Sigmoid colon (tissue), 7 donors: ENCODE results near the gene AK8. TPM values are rescaled to one million over a fixed set of nuclear protein-coding genes. Genes with fewer than 3 reads are reported as not detected.

ENCODE experiments used
- DNase-seq: peaks from one replicate; pipeline ENCODE4 v3.0.0-alpha.2; 2019
- H3K27ac ChIP-seq, 4 donors: fragments of 200-600 bp; sonication (generic); one replicate each; pipeline ENCODE4 v1.5.1; 2016 to 2019; ENCODE audit warnings: mild to moderate bottlenecking in 1 of 4
- H3K27me3 ChIP-seq, 3 donors: fragments of 200-600 bp; sonication (generic); one replicate each; pipeline ENCODE4 v1.5.1; 2019; ENCODE audit warnings: mild to moderate bottlenecking in 1 of 3
- H3K36me3 ChIP-seq, 4 donors: fragments of 200-600 bp; sonication (generic); one replicate each; pipeline ENCODE4 v1.5.1; 2016 to 2019
- H3K4me1 ChIP-seq, 4 donors: fragments of 200-600 bp; sonication (generic); one replicate each; pipeline ENCODE4 v1.5.1; 2017 to 2019
- H3K4me3 ChIP-seq, 4 donors: fragments of 200-600 bp; sonication (generic); one replicate each; pipeline ENCODE4 v1.5.1; 2017 to 2019; ENCODE audit warnings: mild to moderate bottlenecking in 2 of 4, moderate library complexity in 1 of 4
- H3K9me3 ChIP-seq, 4 donors: fragments of 200-600 bp in 3 of 4; sonication (generic) in 3 of 4; one replicate each; pipeline versions ENCODE4 v1.5.1 to v1.6.1; 2013 to 2019
- EP300 ChIP-seq, 4 donors: sonication (generic); formaldehyde crosslinking; IDR thresholded peaks; one replicate each; pipeline ENCODE4 v1.6.1; 2017; ENCODE audit warnings: antibody characterized with exemption in 4 of 4
- POLR2A ChIP-seq, 2 donors: fragments of 450-650 bp; IDR thresholded peaks; one replicate each; pipeline ENCODE4 v1.6.1; 2016; ENCODE audit warnings: antibody characterized with exemption in 2 of 2, mild to moderate bottlenecking in 2 of 2, moderate library complexity in 2 of 2
- POLR2AphosphoS5 ChIP-seq, 4 donors: sonication (generic); formaldehyde crosslinking; IDR thresholded peaks; one replicate each; pipeline ENCODE4 v1.6.1; 2017; ENCODE audit warnings: antibody characterized with exemption in 4 of 4
- WGBS, 2 donors: extraction: QIAGEN DNeasy Blood & Tissue Kit; methylation state at CpG; one replicate each; pipeline ENCODE4 v1.1.7; 2013; 5-methylcytosine and 5-hydroxymethylcytosine counted together
- intact Hi-C: fragments of 100-400 bp; cut with DNase I; formaldehyde crosslinking; loops from one replicate; pipeline ENCODE4 v1.15.1; 2023
- polyA plus RNA-seq, 3 donors: library from polyadenylated mRNA; stranded (reverse); fragments of 200-250 nt; gene quantifications; one replicate each; pipeline ENCODE4 v1.2.3, GENCODE V29; 2013
- total RNA-seq, 4 donors: library from RNA; depleted of rRNA; stranded (reverse); fragments of >200 nt; gene quantifications; one replicate each; pipeline ENCODE4 v1.1.0, GENCODE V29; 2016
- TF ChIP-seq, protein P1 (sequence below), 4 experiments: fragments of 450-650 bp in 3 of 4; fragments of 200-600 bp in 1 of 4; IDR thresholded peaks; one replicate each; pipeline ENCODE4 v1.5.1; 2016 to 2019; ENCODE audit warnings: antibody characterized with exemption in 4 of 4, mild to moderate bottlenecking in 3 of 4, moderate library complexity in 2 of 4
- donor health status: healthy with polysubstance abuse.
- donor health status: Bipolar disorder and iron deficiency.
- donor health status: healthy.

AK8 gene
- total and polyA plus RNA-seq, 7 donors: 0.25 to 1.2 (median 0.59) TPM; not detected in 3

DNA sequence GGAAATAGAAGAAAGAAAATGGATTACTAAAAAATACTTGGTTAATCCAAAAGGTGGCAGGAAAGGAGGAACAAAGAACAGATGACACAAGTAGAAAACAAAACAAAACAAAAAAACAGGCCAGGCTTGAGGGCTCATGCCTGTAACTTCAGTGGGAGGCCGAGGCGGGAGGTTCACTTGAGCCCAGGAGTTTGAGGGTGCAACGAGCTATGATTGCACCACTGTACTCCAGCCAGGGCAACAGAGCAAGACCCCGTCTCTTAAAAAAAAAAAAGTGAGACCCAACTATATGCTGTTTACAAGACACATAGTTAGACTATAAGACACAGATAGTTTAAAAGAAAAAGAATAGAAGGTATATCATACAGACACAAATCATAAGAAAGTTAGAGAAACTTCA, 59.5 kb downstream of the AK8 start:
- intact Hi-C loops: no loop called here
- no peak overlapping the region for H3K27ac ChIP-seq
- TF ChIP-seq EP300 (IDR thresholded peaks at IDR 0.05) (no peak), POLR2A (IDR thresholded peaks at IDR 0.05) (no peak), POLR2AphosphoS5 (IDR thresholded peaks at IDR 0.05) (no peak)
- TF ChIP-seq, protein P1, sequence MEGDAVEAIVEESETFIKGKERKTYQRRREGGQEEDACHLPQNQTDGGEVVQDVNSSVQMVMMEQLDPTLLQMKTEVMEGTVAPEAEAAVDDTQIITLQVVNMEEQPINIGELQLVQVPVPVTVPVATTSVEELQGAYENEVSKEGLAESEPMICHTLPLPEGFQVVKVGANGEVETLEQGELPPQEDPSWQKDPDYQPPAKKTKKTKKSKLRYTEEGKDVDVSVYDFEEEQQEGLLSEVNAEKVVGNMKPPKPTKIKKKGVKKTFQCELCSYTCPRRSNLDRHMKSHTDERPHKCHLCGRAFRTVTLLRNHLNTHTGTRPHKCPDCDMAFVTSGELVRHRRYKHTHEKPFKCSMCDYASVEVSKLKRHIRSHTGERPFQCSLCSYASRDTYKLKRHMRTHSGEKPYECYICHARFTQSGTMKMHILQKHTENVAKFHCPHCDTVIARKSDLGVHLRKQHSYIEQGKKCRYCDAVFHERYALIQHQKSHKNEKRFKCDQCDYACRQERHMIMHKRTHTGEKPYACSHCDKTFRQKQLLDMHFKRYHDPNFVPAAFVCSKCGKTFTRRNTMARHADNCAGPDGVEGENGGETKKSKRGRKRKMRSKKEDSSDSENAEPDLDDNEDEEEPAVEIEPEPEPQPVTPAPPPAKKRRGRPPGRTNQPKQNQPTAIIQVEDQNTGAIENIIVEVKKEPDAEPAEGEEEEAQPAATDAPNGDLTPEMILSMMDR (IDR thresholded peaks at IDR 0.05): no peak
- no peak overlapping the region for H3K4me3 ChIP-seq
- 79 to 95% methylated on average over 4 of the region's 4 CpGs for WGBS, 2 donors
- no peaks in the 10 kb centered on the region for H3K36me3 ChIP-seq
- H3K9me3 ChIP-seq: no peaks in the 10 kb centered on the region
- H3K27me3 ChIP-seq: no peaks in the 10 kb centered on the region
- no peaks in the 10 kb centered on the region for H3K4me1 ChIP-seq
- no peak for DNase-seq

DNA sequence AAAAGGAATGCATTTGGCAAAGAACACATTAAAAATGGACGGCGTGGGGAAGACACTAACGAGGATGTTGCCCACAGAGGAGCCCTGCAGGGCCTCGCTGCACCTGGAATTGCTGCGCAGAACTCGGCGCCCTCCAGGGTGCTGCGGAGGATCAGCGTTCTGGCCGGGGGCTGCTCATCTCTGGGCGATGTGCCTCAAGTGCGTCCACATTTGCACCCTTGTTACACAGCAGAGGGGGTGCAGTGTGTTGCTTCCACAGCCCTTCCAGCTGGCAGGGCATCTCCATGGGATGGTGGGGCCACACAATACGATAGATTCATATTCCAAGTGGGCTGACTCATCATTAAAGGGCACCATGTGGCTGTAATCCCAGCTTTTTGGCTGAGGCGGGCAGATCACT, 63.1 kb downstream of the AK8 start:
- no peaks in the 10 kb centered on the region for H3K27me3 ChIP-seq
- H3K4me1 ChIP-seq: no peaks in the 10 kb centered on the region
- H3K4me3 ChIP-seq: no peak overlapping the region
- WGBS, 2 donors: 90 to 93% methylated on average over 14 of the region's 14 CpGs
- intact Hi-C loops: no loop called here
- TF ChIP-seq EP300 (IDR thresholded peaks at IDR 0.05): no peak
- TF ChIP-seq POLR2AphosphoS5 (IDR thresholded peaks at IDR 0.05): no peak
- TF ChIP-seq, protein P1 (IDR thresholded peaks at IDR 0.05): no peak
- no peak for TF ChIP-seq POLR2A (IDR thresholded peaks at IDR 0.05)
- no peaks in the 10 kb centered on the region for H3K36me3 ChIP-seq
- no peak overlapping the region for H3K27ac ChIP-seq
- no peak for DNase-seq
- H3K9me3 ChIP-seq: no peaks in the 10 kb centered on the region

DNA sequence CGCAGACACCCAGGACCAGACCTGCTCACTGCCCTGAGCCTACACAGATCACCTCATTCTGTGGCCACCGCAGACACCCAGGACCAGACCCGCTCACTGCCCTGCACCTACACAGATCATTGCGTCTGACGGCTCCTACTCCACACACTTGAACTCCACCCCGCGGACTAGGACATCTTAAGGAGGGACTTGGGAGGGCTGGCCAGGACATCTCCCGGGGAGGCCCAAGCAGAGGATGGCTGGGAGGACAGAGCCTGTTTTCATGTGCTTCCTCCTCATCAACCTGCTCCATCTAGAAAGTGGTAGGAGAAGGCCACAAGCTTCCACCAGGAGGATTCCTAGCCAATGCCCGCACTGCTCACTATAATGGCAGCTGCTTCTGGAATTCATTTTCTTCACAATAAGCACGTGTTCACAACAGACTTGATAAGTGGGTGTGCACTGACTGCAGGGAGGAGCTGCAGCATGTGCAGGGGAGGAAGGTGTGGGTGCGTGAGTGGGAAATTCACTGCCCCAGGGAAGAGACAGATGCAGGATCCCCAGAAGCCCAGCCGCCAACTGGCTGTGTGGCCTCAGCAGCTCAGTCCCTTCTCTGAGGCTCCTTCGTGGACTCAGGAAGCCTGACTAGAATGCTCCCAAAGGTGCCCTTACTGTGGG, 64.8 kb downstream of the AK8 start:
- intact Hi-C loops: no loop called here
- TF ChIP-seq, protein P1 (IDR thresholded peaks at IDR 0.05): no peak
- TF ChIP-seq EP300 (IDR thresholded peaks at IDR 0.05): no peak
- no peak for TF ChIP-seq POLR2A (IDR thresholded peaks at IDR 0.05)
- TF ChIP-seq POLR2AphosphoS5 (IDR thresholded peaks at IDR 0.05): no peak
- Histone ChIP-seq H3K9me3 (no peaks in the 10 kb centered on the region), H3K27me3 (no peaks in the 10 kb centered on the region), H3K4me3 (no peak overlapping the region), H3K4me1 (no peaks in the 10 kb centered on the region), H3K27ac (no peak overlapping the region), H3K36me3 (no peaks in the 10 kb centered on the region)
- DNase-seq: no peak
- WGBS, 2 donors: 93 to 94% methylated on average over 13 of the region's 13 CpGs

DNA sequence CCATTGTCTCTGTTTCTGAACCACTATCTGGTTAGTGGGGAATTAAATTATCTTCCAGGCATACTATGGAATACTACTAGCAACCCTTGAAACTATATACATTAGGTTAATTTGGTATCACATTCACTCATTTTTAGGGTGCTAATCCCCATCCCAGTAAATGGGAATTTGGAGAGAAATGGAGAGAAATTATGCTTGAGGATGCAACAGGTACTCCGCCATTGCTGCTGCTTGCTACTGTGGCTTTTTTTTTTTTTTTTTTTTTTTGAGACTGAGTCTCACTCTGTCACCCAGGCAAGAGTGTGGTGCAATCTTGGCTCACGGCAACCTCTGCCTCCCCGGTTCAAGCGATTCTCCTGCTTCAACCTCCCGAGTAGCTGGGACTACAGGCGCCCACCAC, 66.1 kb downstream of the AK8 start:
- DNase-seq: no peak
- intact Hi-C loops: no loop called here
- no peaks in the 10 kb centered on the region for H3K27me3 ChIP-seq
- 79 to 92% methylated on average over 6 of the region's 6 CpGs for WGBS, 2 donors
- H3K9me3 ChIP-seq: no peaks in the 10 kb centered on the region
- H3K4me1 ChIP-seq: no peaks in the 10 kb centered on the region
- H3K27ac ChIP-seq: no peak overlapping the region
- no peaks in the 10 kb centered on the region for H3K36me3 ChIP-seq
- no peak for TF ChIP-seq POLR2A (IDR thresholded peaks at IDR 0.05)
- no peak for TF ChIP-seq EP300 (IDR thresholded peaks at IDR 0.05)
- TF ChIP-seq POLR2AphosphoS5 (IDR thresholded peaks at IDR 0.05): no peak
- TF ChIP-seq, protein P1 (IDR thresholded peaks at IDR 0.05): no peak
- no peak overlapping the region for H3K4me3 ChIP-seq

DNA sequence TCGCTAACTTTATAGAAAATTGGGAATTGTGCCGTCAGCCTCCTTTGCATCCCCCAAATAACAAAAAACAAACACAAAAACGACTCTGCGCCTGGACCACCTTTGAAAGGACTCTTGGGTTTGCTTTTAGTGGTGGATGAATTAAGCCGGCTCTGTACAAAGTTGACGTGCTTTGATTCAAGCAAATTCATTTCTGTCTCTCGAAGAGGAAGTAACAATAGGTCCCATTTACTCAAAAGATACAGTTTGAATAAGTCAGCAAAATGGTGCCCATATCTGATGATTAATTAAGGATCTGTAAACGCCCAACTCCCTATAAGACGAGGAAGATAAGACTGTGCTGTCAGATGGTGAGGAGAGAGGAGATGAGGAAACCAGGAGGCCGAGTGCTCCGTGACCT, 67.8 kb downstream of the AK8 start:
- WGBS, 2 donors: 70 to 80% methylated on average over 11 of the region's 11 CpGs
- Histone ChIP-seq H3K36me3 (no peaks in the 10 kb centered on the region), H3K4me1 (no peaks in the 10 kb centered on the region), H3K9me3 (no peaks in the 10 kb centered on the region), H3K27me3 (no peaks in the 10 kb centered on the region), H3K27ac (no peak overlapping the region), H3K4me3 (no peak overlapping the region)
- intact Hi-C loops: no loop called here
- no peak for TF ChIP-seq POLR2AphosphoS5 (IDR thresholded peaks at IDR 0.05)
- TF ChIP-seq EP300 (IDR thresholded peaks at IDR 0.05): no peak
- TF ChIP-seq, protein P1 (IDR thresholded peaks at IDR 0.05): no peak
- no peak for TF ChIP-seq POLR2A (IDR thresholded peaks at IDR 0.05)
- DNase-seq: no peak
